GM18526 (cell line): ENCODE data around the gene KRT74.

Experiments
- POLR2A ChIP-seq: IDR thresholded peaks from 3 replicates; pipeline ENCODE4 v1.6.1; 2011; ENCODE audit not compliant: insufficient read length; ENCODE audit errors: extremely low read depth

Gene KRT74

DNA sequence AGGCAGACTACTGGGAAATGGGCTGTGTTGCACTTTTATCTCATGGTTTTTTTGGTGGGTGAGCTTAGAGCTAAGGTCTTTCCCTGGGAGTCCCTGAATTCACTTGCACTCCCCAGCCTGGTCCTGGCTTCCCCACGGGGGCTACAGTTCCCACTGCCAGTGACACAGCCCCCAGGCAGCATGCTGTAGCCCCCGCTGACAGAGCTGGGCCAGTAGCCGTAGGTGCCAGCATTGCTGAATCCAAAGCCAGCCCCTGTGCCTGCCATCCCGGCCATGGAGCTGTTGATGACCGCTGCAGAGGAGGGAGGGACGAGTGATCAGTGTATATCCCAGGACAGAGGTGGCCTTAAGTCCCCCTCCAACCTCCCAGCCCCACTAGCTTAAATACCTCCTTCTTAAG, 34.5 kb upstream of the KRT74 start:
- TF ChIP-seq POLR2A, result no peak

DNA sequence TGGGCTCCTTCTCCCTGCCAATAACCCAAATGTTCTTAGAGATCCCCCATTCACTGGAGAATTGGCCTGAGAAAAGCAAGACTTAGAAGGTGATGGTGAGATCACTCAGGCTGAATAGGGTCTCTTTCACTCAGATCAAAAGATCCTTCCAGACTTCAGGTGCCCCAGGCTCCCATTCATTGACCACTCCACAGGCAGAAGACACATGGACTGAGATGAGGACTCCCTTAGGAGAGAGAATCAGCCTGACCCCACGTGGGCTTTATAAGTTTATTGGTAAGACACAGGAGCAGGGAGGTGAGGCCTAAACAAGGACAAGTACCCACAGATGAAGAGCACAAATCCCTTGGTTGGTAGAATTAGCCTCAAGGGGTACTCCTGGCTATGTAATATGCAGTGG, 33.7 kb upstream of the KRT74 start:
- TF ChIP-seq POLR2A, result no peak

DNA sequence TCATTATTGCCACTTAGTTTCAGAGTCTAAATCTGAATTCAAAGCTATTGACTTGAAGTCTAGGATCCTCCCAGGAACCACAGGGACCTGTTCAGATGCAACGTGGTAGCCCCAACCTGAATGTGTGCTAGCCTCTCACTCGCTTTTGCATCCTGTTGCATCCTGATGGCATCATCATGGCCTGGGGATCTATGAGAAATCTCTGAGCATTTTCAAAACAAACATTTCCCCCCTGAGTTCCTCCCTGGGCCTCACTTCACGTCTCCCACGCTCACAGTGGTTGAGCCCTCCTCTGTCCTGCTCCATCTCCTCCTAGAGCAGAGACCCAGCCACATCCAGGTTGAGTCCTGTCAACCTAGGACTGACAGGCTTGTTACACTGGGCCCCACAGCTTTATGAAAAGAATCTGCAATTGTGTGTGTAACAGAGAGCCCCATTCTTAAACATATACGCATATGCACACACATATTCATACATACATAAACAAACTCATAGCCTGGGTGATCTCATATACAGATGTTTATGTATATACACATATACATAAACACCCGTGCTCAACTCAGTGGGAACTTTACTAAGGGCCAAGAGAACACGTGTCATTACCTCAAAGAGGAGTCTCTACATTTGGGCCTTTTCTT, 33.1 kb upstream of the KRT74 start:
- no peak for TF ChIP-seq POLR2A

DNA sequence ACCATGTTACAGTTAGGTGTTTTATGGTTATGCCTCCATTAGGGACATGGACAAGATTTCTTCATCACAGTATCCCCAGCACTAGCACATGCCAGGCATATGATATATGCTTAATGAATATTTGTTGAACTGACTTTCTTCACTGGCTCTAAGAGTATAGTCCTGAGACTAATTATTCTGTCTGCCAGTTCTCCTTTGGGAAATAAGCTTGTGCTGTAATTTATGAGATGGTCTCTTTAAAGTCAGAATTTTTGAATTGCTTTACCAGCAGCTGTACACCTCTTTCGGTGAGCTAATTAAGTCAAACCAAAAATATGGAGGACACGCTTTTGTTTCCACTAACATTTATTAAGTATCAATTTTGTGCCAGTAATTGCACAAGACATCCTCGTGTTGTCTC, 32.5 kb upstream of the KRT74 start:
- TF ChIP-seq POLR2A, result no peak

DNA sequence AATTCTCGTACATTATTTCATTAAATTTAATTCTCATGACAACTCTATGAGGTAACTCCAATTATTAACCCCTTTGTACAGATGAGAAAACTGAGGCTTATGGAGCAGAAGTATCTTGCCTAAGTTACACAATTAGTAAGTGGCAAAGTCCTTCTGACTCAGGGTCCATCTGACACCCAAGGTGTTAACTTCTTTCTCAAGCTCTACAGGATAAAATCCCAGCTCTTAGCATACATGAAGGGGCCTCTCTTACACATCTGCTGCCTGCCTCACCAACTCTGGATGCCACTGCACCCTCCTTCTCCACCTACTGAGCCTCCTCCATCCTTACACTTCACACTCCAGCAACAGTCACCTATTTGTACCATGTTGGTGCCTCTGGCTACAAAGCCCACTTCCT, 31.9 kb upstream of the KRT74 start:
- TF ChIP-seq POLR2A, result no peak

DNA sequence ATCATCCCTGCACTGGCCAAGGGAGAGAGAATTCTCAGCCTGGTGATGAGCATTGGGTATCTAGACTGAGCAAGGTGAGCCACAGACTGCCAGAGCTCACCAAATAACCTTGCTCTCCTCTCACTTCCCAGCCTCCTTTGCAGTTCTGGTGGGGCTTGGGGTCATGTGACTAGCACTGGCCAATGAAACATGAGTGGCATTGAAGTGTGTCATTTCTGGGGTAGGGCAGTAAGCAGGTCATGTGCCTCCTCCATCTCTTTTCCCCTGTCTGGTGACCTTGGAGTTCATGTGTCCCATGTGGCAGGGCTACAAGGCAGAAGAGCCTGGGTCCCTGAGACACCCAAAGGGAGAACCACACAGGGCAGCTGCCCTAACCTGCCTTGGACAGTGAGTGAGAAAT, 31.2 kb upstream of the KRT74 start:
- no peak for TF ChIP-seq POLR2A

DNA sequence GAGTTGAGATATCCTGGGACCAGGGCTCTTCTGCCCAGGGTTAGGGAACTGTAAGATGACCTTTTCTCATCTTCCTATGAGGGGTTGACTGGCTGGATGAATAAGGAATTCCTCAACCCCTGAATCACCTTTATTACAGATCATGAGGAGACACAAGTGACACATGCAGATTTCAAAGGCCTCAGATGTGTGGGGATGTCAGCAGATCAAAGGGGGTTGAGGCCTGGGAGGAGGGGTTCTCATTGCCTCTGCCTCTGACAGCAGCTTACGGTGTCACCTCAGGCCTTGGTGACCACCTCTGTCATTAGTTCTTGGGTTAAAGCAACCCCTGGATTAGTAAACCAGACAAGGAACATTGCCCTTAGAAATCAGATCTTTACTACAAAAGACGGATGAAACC, 29.7 kb upstream of the KRT74 start:
- no peak for TF ChIP-seq POLR2A

DNA sequence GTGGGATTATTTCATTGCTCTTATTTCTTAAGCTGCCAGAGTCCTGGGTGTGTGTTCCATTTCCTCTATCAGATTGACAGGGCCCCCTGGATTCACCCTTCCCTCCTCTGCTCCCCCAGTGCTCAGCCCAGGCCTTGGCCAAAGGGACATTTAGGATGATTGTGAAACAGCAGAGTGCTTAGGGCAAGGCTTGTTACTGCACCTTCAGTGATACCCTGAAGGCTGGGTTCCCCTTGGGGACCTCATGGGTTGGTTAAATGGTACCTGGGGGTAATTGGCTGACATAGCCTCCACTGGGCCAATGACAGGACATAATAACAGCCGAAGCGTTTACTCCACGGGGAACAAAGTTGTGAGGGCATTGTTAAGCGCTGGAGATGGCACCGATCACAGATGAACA, 28.9 kb upstream of the KRT74 start:
- TF ChIP-seq POLR2A, result no peak

DNA sequence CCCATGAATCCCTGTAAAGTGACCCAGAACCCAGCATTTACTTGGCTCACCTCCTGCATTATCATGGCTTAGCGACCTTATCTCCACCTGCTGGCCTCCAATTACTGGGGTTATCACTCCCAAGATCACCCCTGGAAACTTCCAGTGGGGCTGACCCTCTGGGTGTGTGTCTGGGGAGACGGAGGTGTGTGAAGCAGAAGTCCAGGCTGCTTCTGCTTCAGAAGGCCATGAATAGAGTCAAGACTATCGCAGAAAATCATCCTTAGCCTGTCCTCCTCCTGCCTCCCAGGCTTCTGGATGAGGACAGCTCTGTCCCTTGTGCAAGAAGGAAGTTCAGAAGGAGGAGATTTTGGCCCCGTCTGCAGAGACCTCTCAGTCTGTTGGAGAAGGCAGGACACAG, 28.0 kb upstream of the KRT74 start:
- no peak for TF ChIP-seq POLR2A

DNA sequence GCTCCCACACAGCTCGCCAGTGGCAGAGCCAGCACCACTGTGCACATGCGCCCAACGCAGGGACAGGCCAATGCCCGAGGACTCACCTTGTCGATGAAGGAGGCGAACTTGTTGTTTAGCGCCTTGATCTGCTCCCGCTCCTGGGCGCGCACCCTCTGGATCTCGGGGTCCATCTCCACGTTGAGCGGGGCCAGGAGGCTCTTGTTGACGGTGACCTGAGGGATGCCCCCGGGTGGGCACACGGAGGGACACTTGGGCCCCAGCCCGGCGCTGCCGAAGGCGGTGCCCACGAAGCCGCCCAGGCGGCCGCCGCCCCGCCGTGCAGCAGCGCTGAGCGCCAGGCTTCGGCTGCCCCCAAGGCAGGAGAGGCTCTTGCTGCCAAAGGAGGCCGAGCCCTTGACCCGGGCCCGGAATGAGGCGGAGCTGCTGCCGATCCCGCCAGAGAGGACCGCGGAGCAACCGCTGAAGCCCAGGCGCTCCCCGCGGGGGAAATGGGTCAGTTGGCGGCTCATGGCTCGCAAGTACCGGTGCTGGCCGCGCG, 27.4 kb upstream of the KRT74 start, which contains the start of gene KRT72:
Gene KRT72, minus strand, starts transcription at position 523 of the 541 bp plus-strand sequence. Its CDS starts 11 bp downstream, at position 512.
- no peak for TF ChIP-seq POLR2A

DNA sequence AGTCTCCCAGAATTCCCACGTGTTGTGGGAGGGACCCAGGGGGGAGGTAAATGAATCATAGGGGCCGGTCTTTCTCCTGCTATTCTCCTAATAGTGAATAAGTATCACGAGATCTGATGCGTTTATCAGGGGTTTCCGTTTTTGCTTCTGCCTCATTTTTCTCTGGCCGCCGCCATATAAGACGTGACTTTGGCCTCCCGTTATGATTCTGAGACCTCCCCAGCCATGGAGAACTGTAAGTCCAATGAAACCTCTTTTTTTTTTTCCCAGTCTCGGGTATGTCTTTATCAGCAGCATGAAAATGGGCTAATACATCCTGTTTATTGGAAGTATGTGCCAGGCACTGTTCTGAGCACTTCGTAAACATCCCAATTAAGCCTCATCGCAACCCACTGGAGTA, 26.8 kb upstream of the KRT74 start:
- TF ChIP-seq POLR2A, result no peak

DNA sequence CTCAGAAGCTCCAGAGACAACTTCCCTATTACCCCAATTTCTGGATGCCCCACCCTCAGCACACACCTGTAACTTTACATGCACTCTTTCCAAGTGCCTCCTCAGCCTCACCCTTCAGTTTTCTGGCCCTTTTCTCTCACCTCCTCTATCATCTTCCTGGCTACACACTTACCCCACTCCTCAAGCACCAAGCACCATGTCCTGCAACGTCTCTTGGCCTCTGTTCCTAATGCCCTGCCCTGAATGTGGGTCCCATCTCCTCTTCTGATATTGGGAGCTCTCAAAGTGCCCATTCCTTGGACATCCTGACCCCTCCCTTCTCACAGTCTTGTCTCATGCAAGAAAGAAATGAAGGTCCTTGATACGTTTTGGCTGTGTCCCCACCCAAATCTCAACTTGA, 26.4 kb upstream of the KRT74 start:
- TF ChIP-seq POLR2A, result no peak

DNA sequence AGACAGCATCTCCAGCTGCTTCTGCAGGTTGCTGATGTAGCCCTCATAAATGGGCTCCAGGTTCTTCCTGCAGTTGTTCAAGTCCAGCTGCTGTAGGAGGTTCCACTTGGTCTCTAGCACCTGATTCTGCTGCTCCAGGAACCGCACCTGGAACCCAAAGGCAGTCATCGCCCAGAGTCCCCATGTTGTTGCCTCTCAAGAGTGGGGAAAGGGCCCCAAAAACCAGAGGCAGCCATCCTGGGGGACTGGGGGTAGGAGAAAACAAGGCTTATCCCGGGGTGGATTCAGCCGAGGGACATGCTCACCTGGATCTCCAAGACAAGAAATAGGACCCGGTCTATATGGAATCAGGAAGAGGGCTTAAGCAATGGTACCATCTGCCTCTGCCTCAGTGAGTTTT, 25.3 kb upstream of the KRT74 start:
- no peak for TF ChIP-seq POLR2A

DNA sequence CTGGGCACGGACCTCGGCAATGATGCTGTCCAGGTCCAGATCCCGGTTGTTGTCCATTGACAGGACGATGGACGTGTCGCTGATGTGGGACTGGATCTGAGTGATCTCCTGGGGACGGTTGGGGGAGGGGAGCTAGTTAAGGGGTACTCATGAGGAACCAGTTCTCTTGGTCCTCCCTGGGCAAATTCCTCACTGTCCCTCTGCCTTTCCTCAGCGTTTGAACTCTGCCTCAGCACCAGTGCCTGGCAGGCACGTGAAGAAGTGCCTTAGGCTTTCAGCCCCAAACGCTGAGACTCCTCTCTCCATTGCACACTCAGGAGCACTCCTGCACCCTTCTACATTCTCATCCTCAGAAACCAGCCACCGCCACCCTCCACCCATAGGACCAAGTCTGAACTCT, 17.9 kb upstream of the KRT74 start:
- no peak for TF ChIP-seq POLR2A

DNA sequence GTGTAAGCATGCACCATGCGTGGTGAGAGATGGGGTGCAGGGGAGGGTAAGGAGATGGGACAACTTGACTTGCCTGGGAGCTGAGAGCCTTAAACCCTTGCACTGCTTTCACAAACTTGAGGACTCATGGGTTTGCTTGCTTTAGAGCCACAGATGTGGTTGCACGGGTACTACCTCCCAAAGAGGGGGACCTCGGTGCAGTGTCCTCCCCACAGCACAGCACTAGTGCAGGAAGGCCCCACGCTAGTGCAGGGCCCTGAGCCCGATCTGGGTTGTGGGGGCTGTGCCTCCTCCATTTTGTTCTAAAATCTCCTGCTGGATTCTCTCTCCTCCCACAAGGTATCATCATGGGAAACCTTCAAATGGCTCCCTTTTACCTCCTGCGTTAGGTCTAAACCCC, 16.4 kb upstream of the KRT74 start:
- TF ChIP-seq POLR2A, result no peak

DNA sequence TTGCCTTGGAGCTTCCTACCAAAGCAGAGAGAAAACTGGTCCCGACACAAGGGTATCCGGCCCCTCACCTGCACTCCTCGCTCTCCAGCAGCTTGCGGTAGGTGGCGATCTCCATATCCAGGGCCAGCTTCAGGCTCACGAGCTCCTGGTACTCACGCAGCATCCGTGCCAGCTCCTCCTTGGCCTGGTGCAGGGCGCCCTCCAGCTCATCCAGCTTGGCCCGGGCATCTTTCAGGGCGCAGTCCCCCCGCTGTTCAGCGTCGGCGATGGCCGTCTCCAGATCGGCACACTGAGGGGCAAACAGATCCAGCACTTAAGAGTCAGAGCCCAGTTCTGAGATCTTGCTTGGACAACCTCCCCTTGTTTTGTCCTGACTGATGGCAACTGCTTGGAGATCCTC, 13.9 kb upstream of the KRT74 start:
- no peak for TF ChIP-seq POLR2A

DNA sequence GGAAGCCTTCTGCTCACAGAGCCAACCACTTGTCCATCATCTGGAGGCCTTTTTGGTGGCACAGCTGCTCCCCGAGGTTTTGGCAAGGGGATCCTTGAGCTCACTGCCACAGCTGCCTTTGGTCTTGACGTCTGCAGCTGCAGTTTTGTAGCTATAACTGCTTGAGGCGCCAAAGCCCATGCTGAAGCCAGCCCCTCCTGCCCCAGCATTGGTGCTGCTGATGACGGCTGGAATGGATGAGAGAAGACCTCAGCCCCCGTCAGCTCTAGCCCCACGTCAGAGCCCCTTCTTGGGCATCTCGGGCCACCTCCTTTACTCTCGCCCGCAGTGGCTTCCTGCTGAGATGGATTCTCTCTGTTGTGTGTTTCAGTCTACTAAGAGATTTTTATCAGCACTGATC, 12.3 kb upstream of the KRT74 start:
- no peak for TF ChIP-seq POLR2A
